Erythroblast (primary cell): Measurements from ENCODE around the gene MED13L.

Experiments
- GATA1 ChIP-seq: IDR thresholded peaks from 2 replicates; pipeline ENCODE4 v1.6.1; 2011; ENCODE audit warnings: low read depth, mild to moderate bottlenecking, control low read depth, low read length, moderate library complexity
- POLR2A ChIP-seq: IDR thresholded peaks from 2 replicates; pipeline ENCODE4 v1.6.1; 2011; ENCODE audit warnings: mild to moderate bottlenecking, low read length

GRCh38 chr12:116278279-116278626, 760 bp upstream of the MED13L start:
- TF ChIP-seq POLR2A (no peak), GATA1 (no peak)
